Left ventricle myocardium inferior (tissue), 1 donor: ENCODE data around the gene PLCXD1. TPM values are rescaled to one million over a fixed set of nuclear protein-coding genes. Genes with fewer than 3 reads are reported as not detected.

Source experiments
- DNase-seq: peaks from one replicate; pipeline ENCODE4 v3.0.0-alpha.2; 2020
- H3K27ac ChIP-seq: fragments of 200-600 bp; replicated peaks from 2 replicates; pipeline ENCODE4 v1.8.0; 2021
- H3K27me3 ChIP-seq: fragments of 200-600 bp; 2 replicates; pipeline ENCODE4 v1.8.0; 2021; ENCODE audit warnings: low read depth
- H3K36me3 ChIP-seq: fragments of 200-600 bp; 2 replicates; pipeline ENCODE4 v1.8.0; 2021
- H3K4me1 ChIP-seq: fragments of 200-600 bp; 2 replicates; pipeline ENCODE4 v1.8.0; 2021
- H3K4me3 ChIP-seq: fragments of 200-600 bp; 2 replicates; pipeline ENCODE4 v1.8.0; 2021; ENCODE audit warnings: mild to moderate bottlenecking, moderate library complexity
- H3K9me3 ChIP-seq: fragments of 200-600 bp; replicated peaks from 2 replicates; pipeline ENCODE4 v1.8.0; 2021
- intact Hi-C: fragments of 100-400 bp; cut with micrococcal nuclease; formaldehyde crosslinking; loops from one replicate; pipeline ENCODE4 v1.11.0; 2022
- total RNA-seq: library from RNA; stranded (reverse); fragmentation: NEBNext Ultra II Directional; extraction: Animal tissue kit (Norgen Biotek cat#: 25700); gene quantifications from one replicate; pipeline ENCODE4 v1.2.1, GENCODE V29; 2021
- TF ChIP-seq, protein P1 (sequence below): fragments of 200-600 bp; IDR thresholded peaks from 2 replicates; pipeline ENCODE4 v1.8.0; 2021; ENCODE audit warnings: antibody characterized with exemption, mild to moderate bottlenecking, borderline replicate concordance
- donor health status: DM: no; HTN: yes; CAD: no; lungs with severe emphysema.

PLCXD1 gene
- total RNA-seq, 1 donor from 2014 or later = 4.0 TPM

- Histone ChIP-seq H3K4me3 (no peak overlapping the region), H3K9me3 (no peaks in the 10 kb centered on the region), H3K4me1 (no peaks in the 10 kb centered on the region), H3K27me3 (no peaks in the 10 kb centered on the region), H3K36me3 (peaks cover 56% of the 10 kb centered on the region), H3K27ac (no peak overlapping the region)
- intact Hi-C loops = no loop called here
- peak; percentile 9 for DNase-seq
- TF ChIP-seq, protein P1, sequence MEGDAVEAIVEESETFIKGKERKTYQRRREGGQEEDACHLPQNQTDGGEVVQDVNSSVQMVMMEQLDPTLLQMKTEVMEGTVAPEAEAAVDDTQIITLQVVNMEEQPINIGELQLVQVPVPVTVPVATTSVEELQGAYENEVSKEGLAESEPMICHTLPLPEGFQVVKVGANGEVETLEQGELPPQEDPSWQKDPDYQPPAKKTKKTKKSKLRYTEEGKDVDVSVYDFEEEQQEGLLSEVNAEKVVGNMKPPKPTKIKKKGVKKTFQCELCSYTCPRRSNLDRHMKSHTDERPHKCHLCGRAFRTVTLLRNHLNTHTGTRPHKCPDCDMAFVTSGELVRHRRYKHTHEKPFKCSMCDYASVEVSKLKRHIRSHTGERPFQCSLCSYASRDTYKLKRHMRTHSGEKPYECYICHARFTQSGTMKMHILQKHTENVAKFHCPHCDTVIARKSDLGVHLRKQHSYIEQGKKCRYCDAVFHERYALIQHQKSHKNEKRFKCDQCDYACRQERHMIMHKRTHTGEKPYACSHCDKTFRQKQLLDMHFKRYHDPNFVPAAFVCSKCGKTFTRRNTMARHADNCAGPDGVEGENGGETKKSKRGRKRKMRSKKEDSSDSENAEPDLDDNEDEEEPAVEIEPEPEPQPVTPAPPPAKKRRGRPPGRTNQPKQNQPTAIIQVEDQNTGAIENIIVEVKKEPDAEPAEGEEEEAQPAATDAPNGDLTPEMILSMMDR = no peak
These were observed 57.7 kb downstream of the PLCXD1 start for GRCh38 chrX:338836-339400.

- no peaks in the 10 kb centered on the region for H3K9me3 ChIP-seq
- H3K4me1 ChIP-seq = no peaks in the 10 kb centered on the region
- no peaks in the 10 kb centered on the region for H3K27me3 ChIP-seq
- intact Hi-C loops = no loop called here
- DNase-seq = peak; percentile 10
- H3K27ac ChIP-seq = no peak overlapping the region
- no peak overlapping the region for H3K4me3 ChIP-seq
- peaks cover 56% of the 10 kb centered on the region for H3K36me3 ChIP-seq
- TF ChIP-seq, protein P1 = no peak
These were observed 58.9 kb downstream of the PLCXD1 start for GRCh38 chrX:340121-340520.

GRCh38 chrX:340641-341423 lies 59.7 kb downstream of the PLCXD1 start:
- intact Hi-C loops = no loop called here
- Histone ChIP-seq H3K4me3 (no peak overlapping the region), H3K27me3 (no peaks in the 10 kb centered on the region), H3K27ac (no peak overlapping the region), H3K4me1 (no peaks in the 10 kb centered on the region), H3K36me3 (peaks cover 52% of the 10 kb centered on the region), H3K9me3 (no peaks in the 10 kb centered on the region)
- TF ChIP-seq, protein P1 = no peak
- peak; percentile 11 for DNase-seq

DNA sequence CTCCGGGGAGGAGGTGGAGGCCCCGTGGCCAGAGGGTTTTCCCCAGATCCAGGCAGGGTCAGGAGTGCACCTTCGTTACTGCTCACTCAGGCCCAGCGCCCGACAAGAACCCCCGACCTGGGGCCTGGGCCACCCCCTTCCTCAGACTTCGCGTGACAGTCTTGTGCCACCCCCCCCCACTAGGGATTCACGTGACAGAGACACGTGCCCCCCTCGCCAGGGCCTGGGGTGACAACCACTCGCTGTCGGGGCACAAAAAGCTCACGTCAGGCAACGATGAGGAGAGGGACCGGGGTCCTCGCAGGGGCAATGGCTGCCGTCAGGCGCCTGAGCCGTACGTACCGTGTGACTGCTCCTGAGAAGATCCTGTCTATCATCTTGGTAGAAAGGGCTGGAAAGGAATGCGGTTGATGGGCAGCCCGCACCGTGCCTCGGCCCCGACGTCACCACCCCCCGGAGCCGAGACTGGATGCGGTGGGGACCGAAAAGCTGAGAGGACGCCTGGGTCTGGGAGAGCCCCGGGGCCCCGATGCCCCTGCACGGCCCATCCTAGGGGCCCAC lies 60.4 kb downstream of the PLCXD1 start:
- peak; percentile 11 for DNase-seq
- Histone ChIP-seq H3K27me3 (no peaks in the 10 kb centered on the region), H3K4me1 (no peaks in the 10 kb centered on the region), H3K36me3 (peaks cover 50% of the 10 kb centered on the region), H3K27ac (no peak overlapping the region), H3K9me3 (no peaks in the 10 kb centered on the region), H3K4me3 (no peak overlapping the region)
- TF ChIP-seq, protein P1 = no peak
- intact Hi-C loops = no loop called here

- H3K4me3 ChIP-seq = no peak overlapping the region
- H3K9me3 ChIP-seq = no peaks in the 10 kb centered on the region
- DNase-seq = peak; percentile 7
- no peak overlapping the region for H3K27ac ChIP-seq
- H3K36me3 ChIP-seq = peaks cover 30% of the 10 kb centered on the region
- intact Hi-C loops = no loop called here
- H3K27me3 ChIP-seq = no peaks in the 10 kb centered on the region
- TF ChIP-seq, protein P1 = no peak
- peaks cover 13% of the 10 kb centered on the region for H3K4me1 ChIP-seq
These were observed 63.3 kb downstream of the PLCXD1 start for GRCh38 chrX:344371-344901.
